ENCODE measurements around the gene ZAR1L. TPM values are rescaled to one million over a fixed set of nuclear protein-coding genes. Genes with fewer than 3 reads are reported as not detected.

Gene ZAR1L
- total RNA-seq, 1 donor: under 0.01 TPM

DNA sequence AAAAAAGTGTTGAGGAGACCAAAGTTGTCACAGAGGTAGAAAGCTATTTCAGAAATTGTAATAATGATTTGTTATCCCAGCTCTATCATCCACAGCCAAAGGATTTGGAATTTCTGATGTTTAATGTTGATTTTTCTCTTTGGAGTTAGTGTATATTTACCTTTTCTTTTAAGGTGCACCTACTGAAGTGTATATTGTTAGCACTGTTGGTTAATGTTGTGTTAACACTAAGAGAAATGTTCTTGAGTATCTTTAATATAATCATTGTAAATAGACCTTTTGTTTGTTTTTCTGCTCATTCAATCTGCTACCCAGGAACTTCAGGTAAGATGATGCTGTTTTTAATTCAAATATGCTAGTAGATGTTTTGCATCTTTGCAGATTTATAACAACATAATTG is 57.5 kb downstream of the ZAR1L start:
- no peak for DNase-seq (ENCODE audit: low read depth in 2 of 3, low spot score in 2 of 3)

DNA sequence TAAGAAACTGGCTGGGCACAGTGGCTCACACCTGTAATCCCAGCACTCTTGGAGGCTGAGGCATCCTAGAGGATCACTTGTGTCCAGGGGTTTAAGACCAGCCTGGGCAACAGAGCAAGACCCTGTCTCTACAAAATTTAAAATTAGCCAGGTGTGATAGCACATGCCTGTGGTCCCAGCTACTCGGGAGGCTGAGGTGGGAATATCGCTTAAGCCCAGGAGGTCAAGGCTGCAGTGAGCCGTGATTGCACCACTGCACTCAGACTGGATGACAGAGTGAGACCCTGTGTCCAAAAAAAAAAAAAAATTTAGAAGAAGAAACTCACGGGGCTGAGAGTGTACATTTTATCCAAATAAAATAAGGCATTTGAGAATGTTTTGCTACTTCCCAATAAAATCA is 58.9 kb downstream of the ZAR1L start:
- no peak for DNase-seq (ENCODE audit: low read depth in 2 of 3, low spot score in 2 of 3)

DNA sequence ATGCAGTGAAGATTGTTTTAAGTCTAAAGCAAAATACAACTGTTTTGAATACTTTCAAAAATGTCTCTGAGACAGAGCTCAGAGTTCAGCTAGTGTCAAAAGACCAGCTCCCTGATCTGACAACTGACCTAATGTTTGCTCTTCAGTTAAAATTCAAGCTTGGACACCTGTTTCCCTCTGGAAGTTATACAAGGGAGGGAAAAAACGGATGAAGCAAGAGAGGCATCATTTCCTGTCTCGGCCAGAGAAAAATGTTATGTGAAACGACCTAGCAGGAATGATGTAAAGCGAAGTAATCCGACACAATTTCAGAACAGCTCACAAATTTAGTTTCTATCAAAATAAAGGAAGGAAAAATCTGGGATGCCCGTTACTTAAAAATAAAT is 59.4 kb downstream of the ZAR1L start:
- no peak for DNase-seq (ENCODE audit: low read depth in 2 of 3, low spot score in 2 of 3)

DNA sequence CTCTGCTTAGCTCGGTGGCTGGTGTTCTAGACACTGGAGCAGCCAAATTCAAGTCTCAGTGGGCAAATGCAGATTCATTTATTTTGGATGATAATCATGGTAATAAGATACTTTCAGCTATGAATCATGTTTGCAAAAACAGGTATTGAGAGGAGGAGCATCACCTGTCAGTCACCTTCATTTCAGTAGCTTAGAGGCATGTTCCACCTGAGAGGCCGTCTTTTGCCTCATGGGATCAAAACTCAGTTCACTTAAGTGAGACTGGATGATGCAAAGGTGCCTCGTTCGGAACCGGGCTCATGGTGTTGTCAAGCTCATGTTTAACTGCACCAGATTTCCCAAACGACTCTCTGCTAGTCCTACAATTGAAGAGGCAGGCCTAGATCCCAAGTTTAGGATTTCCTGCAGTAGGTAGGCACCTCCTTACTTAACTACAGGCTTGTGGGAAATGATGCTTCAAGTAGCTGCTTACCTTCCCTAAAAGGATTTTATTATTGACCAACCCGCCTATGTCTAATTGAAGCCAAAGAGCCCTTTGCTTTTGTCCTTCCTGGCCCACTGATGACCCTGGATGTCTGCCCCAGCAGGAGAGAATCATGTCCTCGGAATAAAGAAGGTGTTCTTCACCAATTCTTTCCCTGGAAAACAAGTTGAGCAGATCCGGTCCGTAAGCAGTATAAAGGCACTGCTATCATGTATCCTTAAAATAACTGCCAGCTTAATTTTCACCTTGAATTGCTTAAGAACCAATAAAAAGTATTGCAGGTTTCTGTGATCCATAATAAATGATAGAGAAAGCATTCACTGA is 60.0 kb downstream of the ZAR1L start:
- DNase-seq (ENCODE audit: low read depth in 2 of 3, low spot score in 2 of 3): no peak

DNA sequence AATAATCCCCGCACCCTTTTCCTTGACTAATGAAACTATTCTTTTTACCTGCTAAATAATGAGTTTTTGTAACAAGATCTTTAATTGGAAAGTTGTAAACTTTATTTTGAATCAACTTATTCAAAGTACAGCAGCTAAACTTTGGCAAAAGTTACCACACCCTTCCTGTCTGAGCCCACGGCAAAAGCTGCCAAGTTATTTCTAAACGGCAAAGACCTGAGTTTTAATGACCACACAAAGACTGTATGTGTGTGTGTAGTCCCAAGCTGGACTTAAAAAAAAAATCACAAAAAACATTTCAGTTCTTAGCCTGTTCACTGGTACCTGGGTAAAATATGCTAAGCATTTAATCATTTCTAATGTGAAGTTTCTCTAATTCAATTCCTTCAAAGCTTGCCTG is 60.7 kb downstream of the ZAR1L start:
- DNase-seq (ENCODE audit: low read depth in 2 of 3, low spot score in 2 of 3): no peak

DNA sequence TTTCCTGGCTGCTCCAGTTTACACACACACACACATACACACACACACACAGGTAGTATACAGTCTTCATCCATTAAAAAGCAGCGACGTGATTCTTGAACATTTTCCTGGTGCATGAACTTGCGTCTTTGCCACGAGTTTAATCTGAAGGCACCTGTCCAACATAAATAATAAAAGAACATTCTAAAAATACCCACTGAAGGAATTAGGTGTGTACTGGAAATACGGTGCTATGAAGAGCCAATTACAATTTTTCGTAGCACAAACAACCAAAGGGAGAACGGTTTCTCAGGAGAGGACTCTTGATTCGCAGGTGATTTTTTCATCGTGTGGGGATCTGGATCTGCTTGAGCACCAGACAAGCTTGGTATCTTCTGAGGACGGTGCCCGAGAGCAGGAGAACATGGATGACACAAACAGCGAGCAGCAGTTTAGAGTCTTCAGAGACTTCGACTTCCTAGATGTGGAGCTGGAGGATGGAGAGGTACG is 61.2 kb downstream of the ZAR1L start:
- no peak for DNase-seq (ENCODE audit: low read depth in 2 of 3, low spot score in 2 of 3)

Other genes starting within 250 kb of the ZAR1L start
- gene BRCA2, start 145 bp upstream of the ZAR1L start, total RNA-seq: 1.9 TPM
- 13.2 TPM for gene N4BP2L1, start 112.8 kb upstream of the ZAR1L start, total RNA-seq
- gene N4BP2L2, start 223.4 kb upstream of the ZAR1L start, total RNA-seq: 57.6 TPM

Measured in hematopoietic multipotent progenitor cell (in vitro differentiated cells).